HFFc6 (cell line): ENCODE measurements around the gene CCT6B. TPM values are rescaled to one million over a fixed set of nuclear protein-coding genes. Genes with fewer than 3 reads are reported as not detected.

Experiments used
- DNase-seq: peaks from one replicate; pipeline ENCODE4 v3.0.0-alpha.2; 2018
- H3K27ac Mint-ChIP-seq: 2 replicates; pipeline ENCODE4 v1.8.0; 2020; ENCODE audit warnings: mild to moderate bottlenecking, mixed read lengths
- H3K27me3 Mint-ChIP-seq: 2 replicates; pipeline ENCODE4 v1.8.0; 2021; ENCODE audit warnings: mild to moderate bottlenecking, moderate library complexity, mixed read lengths; ENCODE audit not compliant: insufficient read depth
- H3K36me3 Mint-ChIP-seq: 2 replicates; pipeline ENCODE4 v1.8.0; 2021; ENCODE audit warnings: low read depth, mixed read lengths
- H3K4me1 Mint-ChIP-seq: 2 replicates; pipeline ENCODE4 v1.8.0; 2020; ENCODE audit warnings: low read depth, mixed read lengths
- H3K4me3 Mint-ChIP-seq: 2 replicates; pipeline ENCODE4 v1.8.0; 2020; ENCODE audit warnings: mild to moderate bottlenecking, moderate library complexity, mixed read lengths
- H3K9me3 Mint-ChIP-seq: 2 replicates; pipeline ENCODE4 v1.8.0; 2020; ENCODE audit warnings: mild to moderate bottlenecking, mixed read lengths
- CTCF ChIP-seq: fragments of 200-600 bp; sonication (generic); IDR thresholded peaks from 2 replicates; pipeline ENCODE4 v1.5.0; 2021; ENCODE audit warnings: antibody characterized with exemption, mild to moderate bottlenecking
- total RNA-seq, 6 experiments: library from RNA; stranded (reverse); fragmentation: NEBNext Ultra II Directional; extraction: Animal tissue kit (Norgen Biotek cat#: 25700); gene quantifications; 2 replicates in 1 of 6; 3 replicates in 5 of 6; pipeline ENCODE4 v1.2.3, GENCODE V29; 2021

Gene CCT6B
- total RNA-seq, 6 experiments from 2014 or later = 1.1 to 2.1 (median 1.4) TPM

GRCh38 chr17:34996422-34997285 lies 35.4 kb upstream of the CCT6B start:
- H3K4me3 Mint-ChIP-seq = no peak overlapping the region
- no peaks in the 10 kb centered on the region for H3K9me3 Mint-ChIP-seq
- H3K4me1 Mint-ChIP-seq = peaks cover 24% of the 10 kb centered on the region
- H3K27ac Mint-ChIP-seq = no peak overlapping the region
- H3K36me3 Mint-ChIP-seq = no peaks in the 10 kb centered on the region
- no peak for TF ChIP-seq CTCF
- no peak for DNase-seq
- peaks cover 1% of the 10 kb centered on the region; the same call in 1 of the 2 replicates for H3K27me3 Mint-ChIP-seq

GRCh38 chr17:34993031-34993430 lies 31.8 kb upstream of the CCT6B start:
- H3K27me3 Mint-ChIP-seq = no peaks in the 10 kb centered on the region; the same call in 1 of the 2 replicates
- peaks cover 8% of the 10 kb centered on the region; the same call in 1 of the 2 replicates for H3K36me3 Mint-ChIP-seq
- no peaks in the 10 kb centered on the region for H3K9me3 Mint-ChIP-seq
- no peak overlapping the region for H3K27ac Mint-ChIP-seq
- TF ChIP-seq CTCF = no peak
- H3K4me3 Mint-ChIP-seq = no peak overlapping the region
- H3K4me1 Mint-ChIP-seq = peaks cover 20% of the 10 kb centered on the region
- no peak for DNase-seq

- no peak for TF ChIP-seq CTCF
- H3K4me1 Mint-ChIP-seq = peaks cover 12% of the 10 kb centered on the region
- no peaks in the 10 kb centered on the region; the same call in 1 of the 2 replicates for H3K27me3 Mint-ChIP-seq
- no peaks in the 10 kb centered on the region for H3K9me3 Mint-ChIP-seq
- no peak overlapping the region for H3K4me3 Mint-ChIP-seq
- DNase-seq = no peak
- H3K27ac Mint-ChIP-seq = no peak overlapping the region
- H3K36me3 Mint-ChIP-seq = peaks cover 8% of the 10 kb centered on the region; the same call in 1 of the 2 replicates
These were observed 30.3 kb upstream of the CCT6B start for GRCh38 chr17:34991606-34992005.

GRCh38 chr17:34990921-34991365 lies 29.7 kb upstream of the CCT6B start:
- TF ChIP-seq CTCF = no peak
- Mint-ChIP-seq H3K27ac (no peak overlapping the region), H3K9me3 (no peaks in the 10 kb centered on the region), H3K4me1 (peaks cover 12% of the 10 kb centered on the region), H3K27me3 (no peaks in the 10 kb centered on the region; the same call in 1 of the 2 replicates), H3K36me3 (peaks cover 12% of the 10 kb centered on the region; the same call in 1 of the 2 replicates), H3K4me3 (no peak overlapping the region)
- DNase-seq = no peak

GRCh38 chr17:34989473-34989872 lies 28.2 kb upstream of the CCT6B start:
- no peak for DNase-seq
- H3K36me3 Mint-ChIP-seq = peaks cover 13% of the 10 kb centered on the region; the same call in 1 of the 2 replicates
- peaks cover 12% of the 10 kb centered on the region for H3K4me1 Mint-ChIP-seq
- H3K27ac Mint-ChIP-seq = no peak overlapping the region
- H3K9me3 Mint-ChIP-seq = no peaks in the 10 kb centered on the region
- H3K27me3 Mint-ChIP-seq = no peaks in the 10 kb centered on the region; the same call in 1 of the 2 replicates
- no peak overlapping the region for H3K4me3 Mint-ChIP-seq
- no peak for TF ChIP-seq CTCF
